Amniotic epithelial cell (primary cell): ENCODE results near the gene RTKN.

Experiments
- DNase-seq: peaks from one replicate; pipeline ENCODE4 v3.0.0-alpha.2; 2010; ENCODE audit warnings: low read depth

RTKN gene

DNA sequence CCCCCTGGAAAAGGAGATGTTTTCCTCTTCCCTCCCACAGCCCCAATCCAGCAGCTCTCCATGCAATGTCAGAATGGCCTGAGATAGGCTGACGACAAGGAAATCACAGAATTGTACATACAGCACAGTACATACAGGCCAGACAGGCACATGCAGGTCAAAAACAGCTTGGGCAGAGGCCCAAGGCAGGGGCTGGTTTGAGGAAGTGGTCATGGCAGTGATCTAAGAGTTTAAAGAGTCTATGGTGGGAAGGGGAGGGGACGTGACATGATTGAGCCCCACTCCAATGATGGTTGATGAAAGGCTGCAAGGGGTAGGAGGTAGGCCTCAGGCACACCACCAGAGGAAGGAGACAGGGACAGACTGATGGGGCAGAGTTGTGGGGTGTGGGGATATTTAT lies 65.9 kb downstream of the RTKN start:
- DNase-seq, result no peak
